K562 (cell line): ENCODE results near the gene PCED1B. TPM values are rescaled to one million over a fixed set of nuclear protein-coding genes. Genes with fewer than 3 reads are reported as not detected.

Experiments
- ARID2 ChIP-seq: fragments of 450-650 bp; IDR thresholded peaks from 2 replicates; pipeline ENCODE4 v1.6.1; 2017; ENCODE audit warnings: antibody characterized with exemption, mild to moderate bottlenecking
- DMBX1 ChIP-seq: fragments of 250-450 bp; sonication (Bioruptor Pico); IDR thresholded peaks from 2 replicates; pipeline ENCODE4 v1.8.0; 2022; ENCODE audit warnings: inconsistent platforms, mild to moderate bottlenecking, moderate library complexity, borderline replicate concordance
- E2F6 ChIP-seq, 2 experiments: IDR thresholded peaks; 2 replicates each; pipeline ENCODE4 v1.6.1; 2011; ENCODE audit warnings: borderline replicate concordance in 1 of 2, control low read depth in 1 of 2, low read depth in 1 of 2, low read length in 1 of 2, mild to moderate bottlenecking in 1 of 2, mixed read lengths in 1 of 2, moderate library complexity in 1 of 2; ENCODE audit not compliant: insufficient read depth in 1 of 2, insufficient read length in 1 of 2, poor library complexity in 1 of 2, severe bottlenecking in 1 of 2; ENCODE audit errors: extremely low read depth in 1 of 2
- JUND ChIP-seq, 2 experiments: IDR thresholded peaks; 2 replicates in 1 of 2; 3 replicates in 1 of 2; pipeline ENCODE4 v1.6.1; 2011; ENCODE audit warnings: borderline replicate concordance in 2 of 2, low read depth in 2 of 2, low read length in 2 of 2, improper control_type of control experiment in 1 of 2, missing biosample characterization in 1 of 2, missing genetic modification characterization in 1 of 2, missing genetic modification reagents in 1 of 2
- MEIS2 ChIP-seq: fragments of 450-650 bp; IDR thresholded peaks from 2 replicates; pipeline ENCODE4 v1.6.1; 2014; ENCODE audit warnings: mild to moderate bottlenecking; ENCODE audit not compliant: partially characterized antibody
- NCOR1 ChIP-seq: fragments of 450-650 bp; IDR thresholded peaks from 2 replicates; pipeline ENCODE4 v1.6.1; 2016; ENCODE audit warnings: mild to moderate bottlenecking, moderate library complexity
- RNF2 ChIP-seq: sonication (generic); IDR thresholded peaks from 2 replicates; pipeline ENCODE4 v1.6.1; 2016
- SMARCE1 ChIP-seq: fragments of 450-650 bp; IDR thresholded peaks from 2 replicates; pipeline ENCODE4 v1.7.1; 2016; ENCODE audit warnings: mild to moderate bottlenecking
- SRSF9 ChIP-seq: fragments of 200-400 bp; formaldehyde crosslinking; IDR thresholded peaks from 2 replicates; pipeline ENCODE4 v1.6.1; 2017; ENCODE audit warnings: low read depth, low read length, borderline replicate concordance
- TAF7 ChIP-seq: fragments of 450-650 bp; IDR thresholded peaks from 2 replicates; pipeline ENCODE4 v1.6.1; 2016; ENCODE audit warnings: missing genetic modification characterization, missing compliant biosample characterization
- TCFL5 ChIP-seq: fragments of 250-450 bp; sonication (Bioruptor Pico); conservative IDR thresholded peaks from 2 replicates; pipeline ENCODE4 v1.6.1; 2021; ENCODE audit warnings: mild to moderate bottlenecking, moderate library complexity, matching md5 sums
- TOE1 ChIP-seq, 2 experiments: fragments of 450-650 bp in 1 of 2; sonication (generic) in 1 of 2; formaldehyde crosslinking in 1 of 2; IDR thresholded peaks; 2 replicates each; pipeline versions ENCODE4 v1.7.1 to v1.8.0; 2016 to 2022; ENCODE audit warnings: borderline replicate concordance in 2 of 2, mild to moderate bottlenecking in 2 of 2, antibody characterized with exemption in 1 of 2, inconsistent platforms in 1 of 2, low read depth in 1 of 2, missing genetic modification reagents in 1 of 2, moderate library complexity in 1 of 2
- ZNF384 ChIP-seq: IDR thresholded peaks from 2 replicates; pipeline ENCODE4 v1.6.1; 2012; ENCODE audit warnings: low read depth, low read length, improper control_type of control experiment
- polyA plus RNA-seq, 8 experiments: library from polyadenylated mRNA; depleted of rRNA in 4 of 8; stranded (reverse) in 5 of 8; unstranded in 3 of 8; fragments of >200 nt; fragmentation: Nextera tagmentation in 2 of 8; fragmentation: Illumina TruSeq in 1 of 8; extraction: Ambion mirVana in 2 of 8; extraction: Trizol in 1 of 8; gene quantifications; 2 replicates each; pipeline versions ENCODE4 v1.2.1 to v1.2.3, GENCODE V29; 2011 to 2014; ENCODE audit warnings: inconsistent platforms in 1 of 8, missing spikeins in 1 of 8
- total RNA-seq, 7 experiments: library from RNA; depleted of rRNA in 6 of 7; stranded (reverse); fragments of >200 nt in 6 of 7; fragmentation: Illumina TruSeq in 2 of 7; extraction: Trizol in 2 of 7; gene quantifications; 2 replicates each; pipeline versions ENCODE4 v1.2.1 to v1.2.3, GENCODE V29; 2011 to 2021; ENCODE audit warnings: low replicate concordance in 1 of 7
- TF ChIP-seq, protein P1 (sequence below), 2 experiments: fragments of 450-650 bp in 1 of 2; sonication (generic) in 1 of 2; formaldehyde crosslinking in 1 of 2; IDR thresholded peaks; 2 replicates each; pipeline versions ENCODE4 v1.7.1 to v1.9.0; 2016 to 2022; ENCODE audit warnings: inconsistent platforms in 1 of 2, mild to moderate bottlenecking in 1 of 2, missing genetic modification reagents in 1 of 2

The PCED1B gene
- total and polyA plus RNA-seq, 9 of the 15 experiments (the other 6 are each of a cell fraction or from before 2014, with no cell fraction given) = 1.2 to 9.3 (median 2.5) TPM

DNA sequence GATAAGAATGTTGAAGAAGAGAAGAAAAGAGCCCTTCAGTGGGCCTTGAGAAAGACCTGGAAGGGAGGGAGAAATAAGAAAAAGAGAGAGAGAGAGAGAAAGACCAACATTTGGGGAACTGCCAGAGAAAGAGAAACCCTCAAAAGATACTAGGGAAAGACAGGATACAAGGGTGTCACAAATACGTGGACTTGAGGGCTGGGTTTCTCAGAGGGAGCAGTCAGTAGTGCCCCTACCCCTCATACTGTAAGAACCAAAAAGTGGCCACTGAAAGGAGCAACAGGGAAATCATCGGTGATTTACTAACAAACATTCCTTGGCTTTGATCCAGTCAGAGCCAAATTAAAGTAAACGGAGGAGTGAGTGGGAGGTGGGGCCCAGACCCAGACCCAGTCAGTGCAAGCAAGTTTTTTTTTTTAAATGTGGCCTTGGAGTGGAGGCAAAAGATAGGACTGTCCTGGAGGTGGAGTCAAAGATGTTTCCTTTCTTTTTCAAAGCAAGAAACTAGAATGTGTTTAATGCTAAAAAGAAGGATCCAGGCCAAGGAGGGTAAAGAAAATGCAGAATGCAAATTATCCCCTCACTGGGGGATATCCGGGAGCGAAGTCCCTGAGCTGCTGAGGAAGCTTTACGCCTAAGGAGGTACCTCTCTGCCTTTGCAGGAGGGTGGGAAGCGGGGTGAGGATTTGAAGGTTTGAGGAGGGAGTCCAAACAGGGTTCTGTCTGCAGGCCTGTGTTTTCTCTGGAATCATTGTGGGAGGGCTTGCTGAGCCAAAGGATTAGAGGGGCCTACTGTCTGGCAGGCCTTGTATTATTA, 143.8 kb downstream of the PCED1B start (continued):
- TF ChIP-seq TOE1 (IDR thresholded peaks at IDR 0.05; ENCODE audit: borderline replicate concordance) = peak; percentile 18; the same call in 1 of the 2 replicates
- no peak for TF ChIP-seq TOE1 (CRISPR knock-in tag; IDR thresholded peaks at IDR 0.05; ENCODE audit: borderline replicate concordance, low read depth)
- 0 out of 2 replicates have a peak, but pooled peaks have one; percentile 34 for TF ChIP-seq SMARCE1
- TF ChIP-seq TCFL5 (CRISPR knock-in tag) = no peak
- 0 out of 2 replicates have a peak, but pooled peaks have one; percentile 39 for TF ChIP-seq ARID2
- TF ChIP-seq ZNF384 = peak; percentile 93
- TF ChIP-seq NCOR1 = 0 out of 2 replicates have a peak, but pooled peaks have one; percentile 15
- peak in 1 of 2 experiments; percentile 5 for TF ChIP-seq E2F6 (IDR thresholded peaks at IDR 0.05; ENCODE audit: borderline replicate concordance in 1 of 2, extremely low read depth in 1 of 2, insufficient read depth in 1 of 2, insufficient read length in 1 of 2, low read depth in 1 of 2, low read length in 1 of 2, poor library complexity in 1 of 2, severe bottlenecking in 1 of 2)
- no peak for TF ChIP-seq SRSF9
- TF ChIP-seq, protein P1, sequence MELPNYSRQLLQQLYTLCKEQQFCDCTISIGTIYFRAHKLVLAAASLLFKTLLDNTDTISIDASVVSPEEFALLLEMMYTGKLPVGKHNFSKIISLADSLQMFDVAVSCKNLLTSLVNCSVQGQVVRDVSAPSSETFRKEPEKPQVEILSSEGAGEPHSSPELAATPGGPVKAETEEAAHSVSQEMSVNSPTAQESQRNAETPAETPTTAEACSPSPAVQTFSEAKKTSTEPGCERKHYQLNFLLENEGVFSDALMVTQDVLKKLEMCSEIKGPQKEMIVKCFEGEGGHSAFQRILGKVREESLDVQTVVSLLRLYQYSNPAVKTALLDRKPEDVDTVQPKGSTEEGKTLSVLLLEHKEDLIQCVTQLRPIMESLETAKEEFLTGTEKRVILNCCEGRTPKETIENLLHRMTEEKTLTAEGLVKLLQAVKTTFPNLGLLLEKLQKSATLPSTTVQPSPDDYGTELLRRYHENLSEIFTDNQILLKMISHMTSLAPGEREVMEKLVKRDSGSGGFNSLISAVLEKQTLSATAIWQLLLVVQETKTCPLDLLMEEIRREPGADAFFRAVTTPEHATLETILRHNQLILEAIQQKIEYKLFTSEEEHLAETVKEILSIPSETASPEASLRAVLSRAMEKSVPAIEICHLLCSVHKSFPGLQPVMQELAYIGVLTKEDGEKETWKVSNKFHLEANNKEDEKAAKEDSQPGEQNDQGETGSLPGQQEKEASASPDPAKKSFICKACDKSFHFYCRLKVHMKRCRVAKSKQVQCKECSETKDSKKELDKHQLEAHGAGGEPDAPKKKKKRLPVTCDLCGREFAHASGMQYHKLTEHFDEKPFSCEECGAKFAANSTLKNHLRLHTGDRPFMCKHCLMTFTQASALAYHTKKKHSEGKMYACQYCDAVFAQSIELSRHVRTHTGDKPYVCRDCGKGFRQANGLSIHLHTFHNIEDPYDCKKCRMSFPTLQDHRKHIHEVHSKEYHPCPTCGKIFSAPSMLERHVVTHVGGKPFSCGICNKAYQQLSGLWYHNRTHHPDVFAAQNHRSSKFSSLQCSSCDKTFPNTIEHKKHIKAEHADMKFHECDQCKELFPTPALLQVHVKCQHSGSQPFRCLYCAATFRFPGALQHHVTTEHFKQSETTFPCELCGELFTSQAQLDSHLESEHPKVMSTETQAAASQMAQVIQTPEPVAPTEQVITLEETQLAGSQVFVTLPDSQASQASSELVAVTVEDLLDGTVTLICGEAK (IDR thresholded peaks at IDR 0.05) = no peak
- TF ChIP-seq, protein P1 (CRISPR knock-in tag; IDR thresholded peaks at IDR 0.05) = no peak
- 0 out of 2 replicates have a peak, but pooled peaks have one; percentile 22 for TF ChIP-seq RNF2
- TF ChIP-seq JUND (IDR thresholded peaks at IDR 0.05; ENCODE audit: borderline replicate concordance, low read depth, low read length) = no peak; the same call in 1 of the 2 replicates
- no peak; the same call in 2 of the 3 replicates for TF ChIP-seq JUND (tag; IDR thresholded peaks at IDR 0.05; ENCODE audit: borderline replicate concordance, low read depth, low read length)
- no peak; the same call in 1 of the 2 replicates for TF ChIP-seq TAF7 (tag)
- TF ChIP-seq DMBX1 = no peak
- peak; percentile 15 for TF ChIP-seq MEIS2
